HT-29 (cell line): ENCODE measurements around the gene RAD17. TPM values are rescaled to one million over a fixed set of nuclear protein-coding genes. Genes with fewer than 3 reads are reported as not detected.
A peak's percentile ranks its signal among the peaks of the same experiment; 100 is the strongest.
"Not testable (repeated sequence)": the region's sequence is repeated elsewhere in the genome, so short reads cannot be mapped to it uniquely, and the experiment has no call there.

Experiments used
- DNase-seq: peaks from one replicate; pipeline ENCODE4 v3.0.0-alpha.2; 2015; ENCODE audit warnings: low spot score
- total RNA-seq: library from RNA; depleted of rRNA; stranded (reverse); fragments of >200 nt; shearing (Covaris generic); gene quantifications from 2 replicates; pipeline ENCODE4 v1.2.3, GENCODE V29; 2014

RAD17 gene
- total RNA-seq, 1 experiment from 2014 or later: 7.2 TPM

GRCh38 chr5:69372394-69372793 is 2.8 kb downstream of the RAD17 start:
- DNase-seq: no peak

- DNase-seq: no peak
These were observed 5.4 kb downstream of the RAD17 start for GRCh38 chr5:69374911-69375446.

GRCh38 chr5:69378376-69378775 is 8.8 kb downstream of the RAD17 start:
- no peak for DNase-seq

GRCh38 chr5:69404659-69405330 is 35.2 kb downstream of the RAD17 start:
- no peak for DNase-seq

- peak; percentile 95 for DNase-seq
These were observed 45.4 kb downstream of the RAD17 start, which contains the start of gene MARVELD2 for GRCh38 chr5:69414885-69415583. MARVELD2 (plus strand) TSS chr5:69415116; CDS start chr5:69419386, 4,270 bp downstream.

- peak; percentile 60 for DNase-seq
These were observed 46.0 kb downstream of the RAD17 start for GRCh38 chr5:69415584-69415958.

GRCh38 chr5:69416180-69416579 is 46.6 kb downstream of the RAD17 start:
- peak; percentile 49 for DNase-seq

GRCh38 chr5:69416699-69417098 is 47.1 kb downstream of the RAD17 start:
- DNase-seq: no peak

GRCh38 chr5:69418554-69418953 is 48.9 kb downstream of the RAD17 start:
- DNase-seq: no peak

- no peak for DNase-seq
These were observed 62.0 kb downstream of the RAD17 start for GRCh38 chr5:69431424-69432303.

GRCh38 chr5:69432412-69433206 is 63.0 kb downstream of the RAD17 start:
- no peak for DNase-seq

GRCh38 chr5:69435276-69435884 is 65.8 kb downstream of the RAD17 start:
- not testable (repeated sequence) for DNase-seq

GRCh38 chr5:69444127-69444754 is 74.6 kb downstream of the RAD17 start:
- no peak for DNase-seq

- DNase-seq: no peak
These were observed 79.9 kb downstream of the RAD17 start for GRCh38 chr5:69449511-69449910.

GRCh38 chr5:69450116-69450515 is 80.5 kb downstream of the RAD17 start:
- DNase-seq: no peak

- not testable (repeated sequence) for DNase-seq
These were observed 80.9 kb downstream of the RAD17 start for GRCh38 chr5:69450527-69450926.

GRCh38 chr5:69451941-69452647 is 82.5 kb downstream of the RAD17 start:
- DNase-seq: peak; percentile 67

- DNase-seq: not testable (repeated sequence)
These were observed 83.9 kb downstream of the RAD17 start for GRCh38 chr5:69453487-69453886.

- peak; percentile 43 for DNase-seq
These were observed 85.0 kb downstream of the RAD17 start for GRCh38 chr5:69454460-69455249.
